ENCODE measurements around the gene RPL34. TPM values are rescaled to one million over a fixed set of nuclear protein-coding genes. Genes with fewer than 3 reads are reported as not detected.

Gene RPL34
- total and polyA plus RNA-seq, 2 experiments from 2014 or later: 884 to 1,669 TPM

DNA sequence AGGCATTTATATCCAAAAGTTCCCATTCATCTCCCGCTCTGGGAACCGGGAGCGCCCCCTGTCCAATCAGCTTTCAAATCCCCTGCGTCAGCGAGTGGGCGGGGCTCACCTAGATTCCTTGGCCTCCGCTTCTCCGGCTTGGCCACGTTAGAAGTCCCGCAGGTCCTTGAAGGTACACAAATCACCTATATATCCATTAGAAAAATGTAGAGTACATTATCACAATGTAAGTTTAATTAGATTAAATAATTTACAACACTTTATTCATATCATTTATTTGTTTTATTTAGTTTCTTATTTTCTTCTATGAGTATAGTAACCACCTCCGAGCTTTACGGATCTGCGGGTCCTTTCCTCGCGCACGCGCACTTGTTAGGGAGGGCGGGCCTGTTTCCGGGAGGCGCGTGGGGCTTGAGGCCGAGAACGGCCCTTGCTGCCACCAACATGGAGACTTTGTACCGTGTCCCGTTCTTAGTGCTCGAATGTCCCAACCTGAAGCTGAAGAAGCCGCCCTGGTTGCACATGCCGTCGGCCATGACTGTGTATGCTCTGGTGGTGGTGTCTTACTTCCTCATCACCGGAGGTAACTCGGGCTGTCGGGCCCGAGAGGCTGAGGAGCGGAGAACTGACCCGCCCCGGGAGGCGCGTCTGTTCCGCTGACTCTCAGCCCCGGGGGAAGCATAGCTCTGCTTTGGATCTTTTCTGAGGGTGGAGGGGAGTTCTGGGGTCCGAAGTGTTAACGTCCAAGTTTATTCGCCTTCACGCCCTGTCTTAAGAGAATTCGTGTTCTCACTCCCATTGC is 30.0 kb downstream of the RPL34 start, which contains the start of gene OSTC:
OSTC (plus strand) TSS at position 388 of the 802 bp plus-strand sequence; CDS start at position 445, 57 bp downstream.
- Histone ChIP-seq H3K4me1 (ENCODE audit: insufficient read depth) (peaks cover 11% of the 10 kb centered on the region), H3K79me2 (peaks cover 46% of the 10 kb centered on the region), H3K27me3 (no peaks in the 10 kb centered on the region), H3K27ac (peak within 1 kb of the TSS; percentile 93), H3K9me2 (replicated peaks; ENCODE audit: insufficient read depth) (no peaks in the 10 kb centered on the region), H3K4me2 (peak within 1 kb of the TSS; percentile 79), H3K36me3 (replicated peaks; ENCODE audit: insufficient read depth, low read depth) (no peaks in the 10 kb centered on the region), H3K4me3 (peak within 1 kb of the TSS; percentile 57), H4K20me1 (ENCODE audit: insufficient read depth, poor library complexity, severe bottlenecking) (peaks cover 9% of the 10 kb centered on the region), H2AFZ (peak within 1 kb of the TSS; percentile 54), H3K9me3 (ENCODE audit: low read depth) (no peaks in the 10 kb centered on the region)
- under 1% methylated on average over 44 of the region's 45 CpGs for WGBS (ENCODE audit: low lambda C conversion rate, missing lambda C conversion rate)
- TF ChIP-seq EZH2 (IDR thresholded peaks at IDR 0.05; ENCODE audit: borderline replicate concordance) (no peak), EZH2phosphoT487 (IDR thresholded peaks at IDR 0.05; ENCODE audit: low read depth, severe bottlenecking, unreplicated experiment) (no peak)
- TF ChIP-seq, protein P1, sequence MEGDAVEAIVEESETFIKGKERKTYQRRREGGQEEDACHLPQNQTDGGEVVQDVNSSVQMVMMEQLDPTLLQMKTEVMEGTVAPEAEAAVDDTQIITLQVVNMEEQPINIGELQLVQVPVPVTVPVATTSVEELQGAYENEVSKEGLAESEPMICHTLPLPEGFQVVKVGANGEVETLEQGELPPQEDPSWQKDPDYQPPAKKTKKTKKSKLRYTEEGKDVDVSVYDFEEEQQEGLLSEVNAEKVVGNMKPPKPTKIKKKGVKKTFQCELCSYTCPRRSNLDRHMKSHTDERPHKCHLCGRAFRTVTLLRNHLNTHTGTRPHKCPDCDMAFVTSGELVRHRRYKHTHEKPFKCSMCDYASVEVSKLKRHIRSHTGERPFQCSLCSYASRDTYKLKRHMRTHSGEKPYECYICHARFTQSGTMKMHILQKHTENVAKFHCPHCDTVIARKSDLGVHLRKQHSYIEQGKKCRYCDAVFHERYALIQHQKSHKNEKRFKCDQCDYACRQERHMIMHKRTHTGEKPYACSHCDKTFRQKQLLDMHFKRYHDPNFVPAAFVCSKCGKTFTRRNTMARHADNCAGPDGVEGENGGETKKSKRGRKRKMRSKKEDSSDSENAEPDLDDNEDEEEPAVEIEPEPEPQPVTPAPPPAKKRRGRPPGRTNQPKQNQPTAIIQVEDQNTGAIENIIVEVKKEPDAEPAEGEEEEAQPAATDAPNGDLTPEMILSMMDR (IDR thresholded peaks at IDR 0.05; ENCODE audit: poor library complexity): no peak
- peak; percentile 98 for DNase-seq (ENCODE audit: low spot score)

DNA sequence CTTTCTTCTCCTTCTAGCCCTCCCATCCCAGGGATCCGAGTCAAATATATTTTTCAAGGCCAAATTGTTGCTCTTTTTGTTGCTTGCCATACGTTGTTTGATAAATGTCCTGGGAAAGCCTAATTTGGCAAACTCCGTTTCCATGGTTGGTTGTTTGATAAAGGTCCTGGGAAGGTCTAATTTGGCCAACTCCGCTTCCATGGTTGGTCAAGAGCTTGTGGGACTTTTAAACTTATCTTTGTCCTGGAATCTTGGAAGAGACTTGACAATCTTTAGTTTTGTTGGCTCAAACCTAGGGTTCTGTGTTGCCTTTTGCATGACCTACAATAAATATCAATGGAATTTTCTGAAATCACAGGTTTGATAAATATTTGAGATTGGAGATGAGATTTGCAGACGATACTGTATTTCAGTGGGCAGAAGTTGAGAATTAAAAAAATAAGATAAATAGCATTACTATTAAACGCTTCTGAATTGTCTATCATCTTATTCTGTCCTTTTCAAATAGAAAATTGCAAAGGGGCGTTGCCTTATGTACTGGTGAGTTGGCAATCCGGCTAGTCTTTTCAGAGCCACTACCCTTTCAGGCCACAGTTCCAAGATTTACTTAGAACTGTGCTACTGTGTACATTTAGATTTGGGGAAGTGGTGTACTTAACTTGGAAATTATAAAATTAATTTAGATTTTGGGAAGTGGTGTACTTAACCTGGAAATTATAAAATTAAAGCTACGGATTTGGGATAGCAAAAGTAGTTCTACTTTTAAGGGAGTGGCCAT is 30.8 kb downstream of the RPL34 start:
- H3K79me2 ChIP-seq: peaks cover 52% of the 10 kb centered on the region
- peak; percentile 49 for DNase-seq (ENCODE audit: low spot score)
- TF ChIP-seq, protein P1 (IDR thresholded peaks at IDR 0.05; ENCODE audit: poor library complexity): no peak
- TF ChIP-seq EZH2phosphoT487 (IDR thresholded peaks at IDR 0.05; ENCODE audit: low read depth, severe bottlenecking, unreplicated experiment): no peak
- TF ChIP-seq EZH2 (IDR thresholded peaks at IDR 0.05; ENCODE audit: borderline replicate concordance): no peak

DNA sequence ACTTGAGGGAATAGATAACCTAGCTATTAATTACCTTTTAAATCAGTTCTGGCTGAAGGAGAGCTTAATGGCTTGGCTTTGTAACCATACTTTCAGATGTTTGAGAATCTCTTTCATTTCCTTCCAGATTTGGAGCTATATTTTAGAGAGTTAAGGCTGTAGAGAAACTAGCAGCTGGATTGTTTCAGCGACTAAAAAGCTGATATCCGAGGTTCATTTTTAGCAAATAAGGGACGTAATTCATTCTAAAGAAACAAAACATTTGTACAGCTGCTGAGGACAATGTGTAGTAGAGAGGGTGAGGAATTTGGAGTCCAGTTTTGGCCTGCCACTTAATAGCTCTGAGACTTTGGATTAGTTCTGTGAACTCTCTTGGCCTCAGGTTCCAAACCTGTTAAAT is 42.3 kb downstream of the RPL34 start:
- H4K20me1 ChIP-seq (ENCODE audit: insufficient read depth, poor library complexity, severe bottlenecking): peaks cover 11% of the 10 kb centered on the region
- H3K4me2 ChIP-seq: no peak overlapping the region
- no peak overlapping the region for H2AFZ ChIP-seq
- no peaks in the 10 kb centered on the region for H3K4me1 ChIP-seq (ENCODE audit: insufficient read depth)
- 91% methylated on average over 3 of the region's 3 CpGs for WGBS (ENCODE audit: low lambda C conversion rate, missing lambda C conversion rate)
- H3K27me3 ChIP-seq: no peaks in the 10 kb centered on the region
- H3K9me3 ChIP-seq (ENCODE audit: low read depth): no peaks in the 10 kb centered on the region
- H3K79me2 ChIP-seq: peaks cover 24% of the 10 kb centered on the region
- H3K4me3 ChIP-seq: no peak overlapping the region
- H3K9me2 ChIP-seq (replicated peaks; ENCODE audit: insufficient read depth): no peaks in the 10 kb centered on the region
- H3K27ac ChIP-seq: no peak overlapping the region
- TF ChIP-seq, protein P1 (IDR thresholded peaks at IDR 0.05; ENCODE audit: poor library complexity): no peak
- no peak for TF ChIP-seq EZH2phosphoT487 (IDR thresholded peaks at IDR 0.05; ENCODE audit: low read depth, severe bottlenecking, unreplicated experiment)
- no peak for TF ChIP-seq EZH2 (IDR thresholded peaks at IDR 0.05; ENCODE audit: borderline replicate concordance)
- no peaks in the 10 kb centered on the region for H3K36me3 ChIP-seq (replicated peaks; ENCODE audit: insufficient read depth, low read depth)
- no peak for DNase-seq (ENCODE audit: low spot score)

More for the DNA sequence above, 30.8 kb downstream of the RPL34 start:
- 6% methylated on average over 9 of the region's 9 CpGs for WGBS (ENCODE audit: low lambda C conversion rate, missing lambda C conversion rate)
- Histone ChIP-seq H3K4me2 (peak overlapping the region; percentile 79), H3K27me3 (no peaks in the 10 kb centered on the region), H3K4me3 (peak overlapping the region; percentile 57), H3K9me3 (ENCODE audit: low read depth) (no peaks in the 10 kb centered on the region), H4K20me1 (ENCODE audit: insufficient read depth, poor library complexity, severe bottlenecking) (peaks cover 9% of the 10 kb centered on the region), H3K36me3 (replicated peaks; ENCODE audit: insufficient read depth, low read depth) (no peaks in the 10 kb centered on the region), H2AFZ (peak overlapping the region; percentile 18), H3K9me2 (replicated peaks; ENCODE audit: insufficient read depth) (no peaks in the 10 kb centered on the region), H3K27ac (peak overlapping the region; percentile 93), H3K4me1 (ENCODE audit: insufficient read depth) (peaks cover 11% of the 10 kb centered on the region)
